H1 (cell line): ENCODE measurements around the gene ARID4B. TPM values are rescaled to one million over a fixed set of nuclear protein-coding genes. Genes with fewer than 3 reads are reported as not detected.

ENCODE experiments used
- CTCF ChIA-PET: fragments of 300-600 bp; sonication (Branson Sonifier 250); formaldehyde crosslinking; loops from one replicate; lab custom pipeline; 2021; ENCODE audit not compliant: partially characterized antibody; lab: Charles Lee
- POLR2A ChIA-PET: fragments of 300-600 bp; sonication (Branson Sonifier 250); formaldehyde crosslinking; loops from one replicate; lab custom pipeline; 2021; ENCODE audit warnings: inconsistent platforms; ENCODE audit not compliant: partially characterized antibody; lab: Charles Lee
- DNase-seq, 2 experiments: peaks; one replicate each; pipeline versions ENCODE4 v3.0.0 to v3.0.0-alpha.2; 2010 to 2022; ENCODE audit warnings: low spot score in 2 of 2, low read depth in 1 of 2, mixed read lengths in 1 of 2
- FAIRE-seq: peaks from 2 replicates; lab custom pipeline; 2011; peaks lifted over from hg19 to GRCh38; lab: Jason Lieb, UNC
- H2AFZ ChIP-seq: 2 replicates; pipeline ENCODE4 v1.8.1; 2012; ENCODE audit warnings: low read length, inconsistent platforms
- H2AK5ac ChIP-seq: 2 replicates; pipeline ENCODE4 v1.6.1; 2013; ENCODE audit warnings: low read depth, low read length
- H2BK120ac ChIP-seq: replicated peaks from 2 replicates; pipeline ENCODE3; 2013; ENCODE audit warnings: low read depth, low read length, inconsistent platforms
- H2BK12ac ChIP-seq: 2 replicates; pipeline ENCODE4 v1.6.1; 2013; ENCODE audit warnings: low read depth, low read length
- H2BK15ac ChIP-seq: 2 replicates; pipeline ENCODE4 v1.6.1; 2013; ENCODE audit warnings: low read length
- H2BK20ac ChIP-seq: 2 replicates; pipeline ENCODE4 v1.6.1; 2013; ENCODE audit warnings: low read length
- H2BK5ac ChIP-seq: 2 replicates; pipeline ENCODE4 v1.6.1; 2013; ENCODE audit warnings: low read depth, low read length
- H3K14ac ChIP-seq: 2 replicates; pipeline ENCODE4 v1.6.1; 2013; ENCODE audit warnings: inconsistent platforms; ENCODE audit not compliant: insufficient read length
- H3K18ac ChIP-seq: 2 replicates; pipeline ENCODE4 v1.6.1; 2013; ENCODE audit warnings: low read length; ENCODE audit errors: extremely low read depth
- H3K23ac ChIP-seq: 2 replicates; pipeline ENCODE4 v1.6.1; 2013; ENCODE audit warnings: inconsistent platforms; ENCODE audit not compliant: insufficient read length
- H3K23me2 ChIP-seq: 2 replicates; pipeline ENCODE4 v1.6.1; 2013; ENCODE audit warnings: low read depth, low read length
- H3K27ac ChIP-seq: 2 replicates; pipeline ENCODE4 v1.6.1; 2011; ENCODE audit warnings: low read depth, low read length, inconsistent platforms
- H3K27me3 ChIP-seq, 4 experiments: replicated peaks in 1 of 4; 1 replicate in 1 of 4; 2 replicates in 3 of 4; pipeline versions ENCODE4 v1.6.1 to v1.8.1; 2011 to 2013; ENCODE audit warnings: low read length in 3 of 4, mild to moderate bottlenecking in 3 of 4, inconsistent platforms in 2 of 4, mixed read lengths in 2 of 4, moderate library complexity in 1 of 4; ENCODE audit not compliant: control insufficient read depth in 3 of 4, insufficient read depth in 3 of 4; ENCODE audit errors: extremely low read depth in 1 of 4
- H3K36me3 ChIP-seq, 4 experiments: 2 replicates each; pipeline versions ENCODE4 v1.6.1 to v1.8.1; 2011 to 2013; ENCODE audit warnings: mild to moderate bottlenecking in 4 of 4, low read length in 3 of 4, moderate library complexity in 2 of 4, control low read depth in 1 of 4, inconsistent platforms in 1 of 4; ENCODE audit not compliant: insufficient read depth in 4 of 4, control insufficient read depth in 2 of 4
- H3K4ac ChIP-seq: replicated peaks from 2 replicates; pipeline ENCODE3; 2013; ENCODE audit warnings: low read length, low read depth, mixed read lengths, inconsistent platforms; ENCODE audit not compliant: insufficient read length
- H3K4me1 ChIP-seq, 4 experiments: replicated peaks in 1 of 4; 1 replicate in 1 of 4; 2 replicates in 3 of 4; pipeline versions ENCODE4 v1.6.1 to v1.8.1; 2011 to 2013; ENCODE audit warnings: low read length in 3 of 4, inconsistent platforms in 2 of 4, mixed read lengths in 1 of 4; ENCODE audit not compliant: insufficient read depth in 4 of 4, control insufficient read depth in 3 of 4
- H3K4me2 ChIP-seq, 2 experiments: 2 replicates each; pipeline versions ENCODE4 v1.6.1 to v1.8.1; 2011 to 2013; ENCODE audit warnings: low read depth in 2 of 2, low read length in 2 of 2, control low read depth in 1 of 2, inconsistent platforms in 1 of 2, mild to moderate bottlenecking in 1 of 2; ENCODE audit not compliant: insufficient read depth in 1 of 2
- H3K4me3 ChIP-seq, 4 experiments: fragments of 200-600, 300-600 bp in 1 of 4; sonication (generic), shearing (Covaris generic), sonication (Bioruptor Twin) in 1 of 4; 2 replicates each; pipeline versions ENCODE4 v1.5.1 to v1.8.1; 2011 to 2016; ENCODE audit warnings: low read length in 4 of 4, low read depth in 3 of 4, control low read depth in 2 of 4, inconsistent platforms in 2 of 4, mild to moderate bottlenecking in 2 of 4, mixed read lengths in 1 of 4, moderate library complexity in 1 of 4; ENCODE audit not compliant: insufficient read depth in 2 of 4; ENCODE audit errors: extremely low read depth in 1 of 4
- H3K56ac ChIP-seq: replicated peaks from 2 replicates; pipeline ENCODE3; 2013; ENCODE audit warnings: low read depth, mild to moderate bottlenecking, mixed read lengths, low read length, inconsistent platforms; ENCODE audit not compliant: insufficient read length
- H3K79me1 ChIP-seq: 2 replicates; pipeline ENCODE4 v1.6.1; 2013; ENCODE audit warnings: low read depth, low read length, control low read depth
- H3K79me2 ChIP-seq, 2 experiments: 2 replicates each; pipeline versions ENCODE4 v1.6.1 to v1.8.1; 2012 to 2013; ENCODE audit warnings: low read length in 2 of 2, mild to moderate bottlenecking in 2 of 2, inconsistent platforms in 1 of 2; ENCODE audit not compliant: insufficient read depth in 2 of 2, control insufficient read depth in 1 of 2
- H3K9ac ChIP-seq, 4 experiments: replicated peaks in 1 of 4; 1 replicate in 1 of 4; 2 replicates in 3 of 4; pipeline versions ENCODE4 v1.6.1 to v1.8.1; 2011 to 2013; ENCODE audit warnings: low read depth in 3 of 4, low read length in 3 of 4, control low read depth in 2 of 4, mild to moderate bottlenecking in 2 of 4, moderate library complexity in 2 of 4, inconsistent platforms in 1 of 4; ENCODE audit errors: extremely low read depth in 1 of 4
- H3K9me3 ChIP-seq, 2 experiments: 2 replicates each; pipeline versions ENCODE4 v1.6.1 to v1.8.1; 2012 to 2013; ENCODE audit warnings: mild to moderate bottlenecking in 2 of 2, moderate library complexity in 2 of 2, control low read depth in 1 of 2, inconsistent platforms in 1 of 2, low read depth in 1 of 2, low read length in 1 of 2, mixed read lengths in 1 of 2; ENCODE audit not compliant: insufficient read depth in 2 of 2
- H4K20me1 ChIP-seq, 2 experiments: replicated peaks in 1 of 2; 2 replicates each; pipeline versions ENCODE3 to v1.8.1; 2011 to 2013; ENCODE audit warnings: inconsistent platforms in 2 of 2, low read length in 2 of 2, mild to moderate bottlenecking in 1 of 2; ENCODE audit not compliant: insufficient read depth in 2 of 2, control insufficient read depth in 1 of 2
- H4K5ac ChIP-seq: 2 replicates; pipeline ENCODE4 v1.6.1; 2013; ENCODE audit warnings: low read length, low read depth, mixed read lengths, inconsistent platforms; ENCODE audit not compliant: insufficient read length
- H4K8ac ChIP-seq: 2 replicates; pipeline ENCODE4 v1.8.0; 2013; ENCODE audit warnings: mild to moderate bottlenecking, moderate library complexity, low read length, inconsistent platforms; ENCODE audit not compliant: insufficient read depth; ENCODE audit errors: extremely low read depth
- H4K91ac ChIP-seq: replicated peaks from 2 replicates; pipeline ENCODE3; 2013; ENCODE audit warnings: low read length, mixed read lengths, inconsistent platforms; ENCODE audit not compliant: insufficient read length
- CHD2 ChIP-seq: IDR thresholded peaks from 2 replicates; pipeline ENCODE4 v1.6.1; 2012; ENCODE audit warnings: low read length, improper control_type of control experiment
- NANOG ChIP-seq: IDR thresholded peaks from 2 replicates; pipeline ENCODE4 v1.6.1; 2011; ENCODE audit warnings: low read length, low read depth, mild to moderate bottlenecking, inconsistent platforms; ENCODE audit not compliant: insufficient read depth, poor library complexity, severe bottlenecking
- PHF8 ChIP-seq: fragments of 200-600 bp; sonication (generic); conservative IDR thresholded peaks from 2 replicates; pipeline ENCODE4 v1.7.1; 2012; ENCODE audit warnings: low read depth, mild to moderate bottlenecking, inconsistent platforms, low read length, moderate library complexity
- TEAD4 ChIP-seq: IDR thresholded peaks from 2 replicates; pipeline ENCODE4 v1.6.1; 2012; ENCODE audit warnings: low read depth, low read length, inconsistent platforms, mixed read lengths
- WGBS, 2 experiments: shearing (Covaris generic) in 1 of 2; methylation state at CpG; one replicate each; pipeline versions ENCODE4 v1.1.6 to v1.1.7; 2013 to 2015; ENCODE audit warnings: low lambda C conversion rate in 2 of 2, mixed read lengths in 2 of 2, inconsistent platforms in 1 of 2, low coverage in 1 of 2, missing lambda C conversion rate in 1 of 2; ENCODE audit not compliant: insufficient replicate concordance in 2 of 2, insufficient coverage in 1 of 2, insufficient read length in 1 of 2; ENCODE audit errors: extremely low coverage in 1 of 2, missing lambda C conversion rate in 1 of 2; 5-methylcytosine and 5-hydroxymethylcytosine counted together
- polyA plus RNA-seq, 7 experiments: library from polyadenylated mRNA; depleted of rRNA in 3 of 7; stranded (reverse) in 5 of 7; unstranded in 2 of 7; fragments of >200 nt in 5 of 7; fragments of 200-250 nt in 2 of 7; gene quantifications; 1 replicate in 5 of 7; 2 replicates in 1 of 7; 4 replicates in 1 of 7; pipeline versions ENCODE4 v1.2.1 to v1.2.3, GENCODE V29; 2011 to 2013; ENCODE audit warnings: missing spikeins in 2 of 7, mixed read lengths in 2 of 7
- total RNA-seq: library from RNA; stranded (reverse); fragmentation: NEBNext Ultra II Directional; extraction: Animal tissue kit (Norgen Biotek cat#: 25700); gene quantifications from 2 replicates; pipeline ENCODE4 v1.2.1, GENCODE V29; 2021

The ARID4B gene
- total and polyA plus RNA-seq, 2 of the 8 experiments (the other 6 are each of a cell fraction or from before 2014, with no cell fraction given): 5.1 to 28.8 TPM

- no peak for DNase-seq
- Histone ChIP-seq H3K27me3 (no peaks in the 10 kb centered on the region), H4K91ac (no peak overlapping the region), H2BK12ac (no peak overlapping the region), H4K5ac (no peak overlapping the region), H3K23me2 (no peaks in the 10 kb centered on the region), H3K27ac (no peak overlapping the region), H4K8ac (no peak overlapping the region), H2BK5ac (no peak overlapping the region), H3K4ac (no peak overlapping the region), H3K56ac (no peak overlapping the region), H3K14ac (no peak overlapping the region), H2BK20ac (no peak overlapping the region), H3K4me2 (no peak overlapping the region), H3K23ac (no peak overlapping the region), H2AFZ (no peak overlapping the region), H3K79me1 (no peaks in the 10 kb centered on the region; the same call in none of the 2 replicates), H3K4me1 (no peaks in the 10 kb centered on the region; a peak in 1 of 7 replicates), H3K18ac (no peak overlapping the region), H2BK15ac (no peak overlapping the region), H3K9ac (no peak overlapping the region), H3K79me2 (peaks cover 8 to 85% of the 10 kb centered on the region in 2 experiments), H4K20me1 (peaks cover 8 to 11% of the 10 kb centered on the region in 2 experiments), H3K4me3 (no peak overlapping the region), H2AK5ac (no peak overlapping the region), H3K36me3 (peaks cover 0 to 2% (median 0%) of the 10 kb centered on the region in 4 experiments; a peak in 2 of 8 replicates), H2BK120ac (no peak overlapping the region), H3K9me3 (peaks cover 0 to 5% of the 10 kb centered on the region in 2 experiments; a peak in 1 of 4 replicates)
- 89 to 100% methylated on average over 1 to 6 of the region's 6 CpGs for WGBS, 2 experiments
- TF ChIP-seq CHD2 (no peak), PHF8 (no peak), NANOG (no peak), TEAD4 (no peak)
- FAIRE-seq: no peak
- ChIA-PET POLR2A (interaction anchor here (1.3 to 1.7 kb wide), 2 partner anchors 10 to 18 kb away, joined by 5 to 7 read pairs; no protein-coding TSS in a partner anchor), CTCF (interaction anchor here (1.0 kb wide), 1 partner anchor 110 kb away, joined by 3 read pairs; no protein-coding TSS in a partner anchor)
Observed at GRCh38 chr1:235304549-235305451, 23.2 kb downstream of the ARID4B start.
